GM23338 (cell line): ENCODE measurements around the gene RPL14. TPM values are rescaled to one million over a fixed set of nuclear protein-coding genes. Genes with fewer than 3 reads are reported as not detected.
A peak's percentile ranks its signal among the peaks of the same experiment; 100 is the strongest.

Experiments
- ATAC-seq: fragments of 200-7000 bp; cut with Tn5 transposase; 3 replicates; pipeline ENCODE4 v1.9.1; 2020
- DNase-seq: peaks from one replicate; pipeline ENCODE4 v3.0.0-alpha.2; 2015; ENCODE audit warnings: low spot score
- H2AFZ ChIP-seq: fragments of 200-600 bp; sonication (generic); 2 replicates; pipeline ENCODE4 v1.8.0; 2016; ENCODE audit warnings: antibody characterized with exemption, mild to moderate bottlenecking, moderate library complexity
- H3F3A ChIP-seq: fragments of 200-600 bp; sonication (generic); replicated peaks from 2 replicates; pipeline ENCODE4 v1.8.0; 2017; ENCODE audit warnings: antibody characterized with exemption, mixed run types, low read depth
- H3K27ac ChIP-seq: fragments of 200-600 bp; sonication (generic); 2 replicates; pipeline ENCODE4 v1.6.1; 2016; ENCODE audit warnings: low read depth
- H3K27me3 ChIP-seq: fragments of 200-600 bp; sonication (generic); 2 replicates; pipeline ENCODE4 v1.8.0; 2016; ENCODE audit warnings: mild to moderate bottlenecking, mixed run types, moderate library complexity; ENCODE audit not compliant: insufficient read depth
- H3K36me3 ChIP-seq: fragments of 200-600 bp; sonication (generic); 2 replicates; pipeline ENCODE4 v1.8.0; 2016; ENCODE audit warnings: mild to moderate bottlenecking; ENCODE audit not compliant: insufficient read depth
- H3K4me1 ChIP-seq: fragments of 200-600 bp; sonication (generic); 2 replicates; pipeline ENCODE4 v1.8.0; 2016; ENCODE audit warnings: mild to moderate bottlenecking, moderate library complexity; ENCODE audit not compliant: insufficient read depth
- H3K4me2 ChIP-seq: fragments of 200-600 bp; sonication (generic); 2 replicates; pipeline ENCODE4 v1.7.1; 2017; ENCODE audit warnings: mixed run types
- H3K4me3 ChIP-seq: fragments of 200-600 bp; sonication (generic); 2 replicates; pipeline ENCODE4 v1.6.1; 2016; ENCODE audit warnings: mixed run types
- H3K79me2 ChIP-seq: fragments of 200-600 bp; sonication (generic); replicated peaks from 2 replicates; pipeline ENCODE4 v1.8.0; 2017; ENCODE audit warnings: mild to moderate bottlenecking; ENCODE audit not compliant: insufficient read depth
- H3K9me2 ChIP-seq: fragments of 200-600 bp; sonication (generic); 2 replicates; pipeline ENCODE4 v1.8.0; 2017; ENCODE audit not compliant: insufficient read depth
- H4K20me1 ChIP-seq: fragments of 200-600 bp; sonication (generic); replicated peaks from 2 replicates; pipeline ENCODE4 v1.8.0; 2017; ENCODE audit warnings: mild to moderate bottlenecking; ENCODE audit not compliant: insufficient read depth
- H3K27ac Mint-ChIP-seq: 2 replicates; pipeline ENCODE4 v1.8.0; 2020; ENCODE audit warnings: inconsistent platforms, mild to moderate bottlenecking, moderate library complexity, mixed read lengths
- H3K27me3 Mint-ChIP-seq: 3 replicates; pipeline ENCODE4 v1.8.0; 2022; ENCODE audit warnings: low read depth, mild to moderate bottlenecking, moderate library complexity, mixed read lengths, inconsistent platforms; ENCODE audit not compliant: insufficient read depth, poor library complexity
- H3K36me3 Mint-ChIP-seq: 3 replicates; pipeline ENCODE4 v1.8.0; 2021; ENCODE audit warnings: low read depth, mild to moderate bottlenecking, inconsistent platforms, moderate library complexity, mixed read lengths
- H3K4me1 Mint-ChIP-seq: 3 replicates; pipeline ENCODE4 v1.8.0; 2020; ENCODE audit warnings: mild to moderate bottlenecking, inconsistent platforms, mixed read lengths
- H3K4me3 Mint-ChIP-seq: 3 replicates; pipeline ENCODE4 v1.8.0; 2021; ENCODE audit warnings: moderate library complexity, mild to moderate bottlenecking, inconsistent platforms, mixed read lengths
- H3K9me3 Mint-ChIP-seq: 3 replicates; pipeline ENCODE4 v1.8.0; 2020; ENCODE audit warnings: moderate library complexity, mild to moderate bottlenecking, inconsistent platforms, mixed read lengths
- CREB1 ChIP-seq: fragments of 250-450 bp; sonication (Bioruptor Pico); IDR thresholded peaks from 2 replicates; pipeline ENCODE4 v1.5.0; 2020; ENCODE audit warnings: low read depth, mild to moderate bottlenecking, moderate library complexity
- EZH2 ChIP-seq: fragments of 200-600 bp; sonication (generic); IDR thresholded peaks from one replicate; pipeline ENCODE4 v1.8.0; 2017; ENCODE audit warnings: antibody characterized with exemption, mild to moderate bottlenecking, low read depth; ENCODE audit not compliant: unreplicated experiment
- EZH2phosphoT487 ChIP-seq: fragments of 200-600 bp; sonication (generic); IDR thresholded peaks from one replicate; pipeline ENCODE4 v1.8.1; 2018; ENCODE audit warnings: antibody characterized with exemption; ENCODE audit not compliant: unreplicated experiment
- JUNB ChIP-seq: IDR thresholded peaks from one replicate; pipeline ENCODE4 v1.6.1; 2016; ENCODE audit warnings: antibody characterized with exemption; ENCODE audit not compliant: unreplicated experiment
- NANOG ChIP-seq: IDR thresholded peaks from 2 replicates; pipeline ENCODE4 v1.6.1; 2016; ENCODE audit warnings: antibody characterized with exemption, borderline replicate concordance
- STAT1 ChIP-seq: IDR thresholded peaks from one replicate; pipeline ENCODE4 v1.6.1; 2016; ENCODE audit warnings: antibody characterized with exemption; ENCODE audit not compliant: unreplicated experiment
- ZNF114 ChIP-seq: fragments of 250-450 bp; sonication (Bioruptor Pico); IDR thresholded peaks from 2 replicates; pipeline ENCODE4 v1.5.0; 2020; ENCODE audit warnings: mild to moderate bottlenecking, moderate library complexity
- ZNF331 ChIP-seq: fragments of 250-450 bp; sonication (Bioruptor Pico); IDR thresholded peaks from 2 replicates; pipeline ENCODE4 v1.5.0; 2020; ENCODE audit warnings: low read depth, mild to moderate bottlenecking, moderate library complexity
- polyA plus RNA-seq: library from polyadenylated mRNA; unstranded; fragments of >200 nt; fragmentation: Nextera tagmentation; extraction: Ambion mirVana; gene quantifications from 2 replicates; pipeline ENCODE4 v1.2.1, GENCODE V29; 2016
- total RNA-seq: library from RNA; depleted of rRNA; stranded (reverse); fragments of >200 nt; shearing (Covaris generic); gene quantifications from 2 replicates; pipeline ENCODE4 v1.2.3, GENCODE V29; 2014
- TF ChIP-seq, protein P1 (sequence below), 2 experiments: fragments of 200-600 bp in 1 of 2; sonication (generic) in 1 of 2; conservative IDR thresholded peaks; 2 replicates each; pipeline versions ENCODE4 v1.5.1 to v1.6.1; 2016 to 2017; ENCODE audit warnings: antibody characterized with exemption in 2 of 2, low read depth in 2 of 2, mild to moderate bottlenecking in 2 of 2, moderate library complexity in 1 of 2
- TF ChIP-seq, protein P2 (sequence below): IDR thresholded peaks from 2 replicates; pipeline ENCODE4 v1.6.1; 2016; ENCODE audit warnings: antibody characterized with exemption
- TF ChIP-seq, protein P3 (sequence below): fragments of 250-450 bp; sonication (Bioruptor Pico); IDR thresholded peaks from 2 replicates; pipeline ENCODE4 v1.5.0; 2020; ENCODE audit warnings: mild to moderate bottlenecking, moderate library complexity
- TF ChIP-seq, protein P4 (sequence below): IDR thresholded peaks from one replicate; pipeline ENCODE4 v1.6.1; 2018; ENCODE audit warnings: antibody characterized with exemption; ENCODE audit not compliant: unreplicated experiment

The RPL14 gene
- total and polyA plus RNA-seq, 2 experiments from 2014 or later, result 596 to 1,748 TPM

DNA sequence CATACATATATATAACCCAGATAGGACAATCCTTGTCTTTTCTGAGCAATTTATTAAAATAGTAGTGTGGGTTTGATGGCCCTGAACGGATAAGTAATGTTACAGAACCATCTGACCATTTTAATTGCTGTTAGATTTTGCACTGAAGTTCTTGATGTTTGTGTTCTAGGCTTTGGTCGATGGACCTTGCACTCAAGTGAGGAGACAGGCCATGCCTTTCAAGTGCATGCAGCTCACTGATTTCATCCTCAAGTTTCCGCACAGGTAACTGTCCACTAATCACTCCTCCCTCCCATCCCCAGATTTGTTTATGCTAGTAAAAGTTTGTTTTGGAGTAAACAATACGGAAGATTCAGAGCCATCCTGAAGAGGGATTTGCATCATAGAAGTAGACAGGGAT lies 1.3 kb downstream of the RPL14 start:
- Histone ChIP-seq H3K27ac (peak overlapping the region; percentile 87), H4K20me1 (peaks cover 45% of the 10 kb centered on the region), H3F3A (peaks cover 42% of the 10 kb centered on the region), H3K4me1 (peaks cover 15% of the 10 kb centered on the region), H3K4me2 (peak overlapping the region; percentile 97), H3K9me2 (no peaks in the 10 kb centered on the region), H3K36me3 (peaks cover 55% of the 10 kb centered on the region), H3K4me3 (peak overlapping the region; percentile 53), H3K79me2 (peaks cover 34% of the 10 kb centered on the region), H3K27me3 (no peaks in the 10 kb centered on the region), H2AFZ (no peak overlapping the region)
- no peak for DNase-seq
- H3K4me1 Mint-ChIP-seq, result peaks cover 17% of the 10 kb centered on the region
- ATAC-seq, result no peak
- peaks cover 6% of the 10 kb centered on the region for H3K27me3 Mint-ChIP-seq
- H3K9me3 Mint-ChIP-seq, result no peaks in the 10 kb centered on the region
- TF ChIP-seq ZNF114, result no peak
- TF ChIP-seq NANOG, result no peak
- TF ChIP-seq, protein P1, sequence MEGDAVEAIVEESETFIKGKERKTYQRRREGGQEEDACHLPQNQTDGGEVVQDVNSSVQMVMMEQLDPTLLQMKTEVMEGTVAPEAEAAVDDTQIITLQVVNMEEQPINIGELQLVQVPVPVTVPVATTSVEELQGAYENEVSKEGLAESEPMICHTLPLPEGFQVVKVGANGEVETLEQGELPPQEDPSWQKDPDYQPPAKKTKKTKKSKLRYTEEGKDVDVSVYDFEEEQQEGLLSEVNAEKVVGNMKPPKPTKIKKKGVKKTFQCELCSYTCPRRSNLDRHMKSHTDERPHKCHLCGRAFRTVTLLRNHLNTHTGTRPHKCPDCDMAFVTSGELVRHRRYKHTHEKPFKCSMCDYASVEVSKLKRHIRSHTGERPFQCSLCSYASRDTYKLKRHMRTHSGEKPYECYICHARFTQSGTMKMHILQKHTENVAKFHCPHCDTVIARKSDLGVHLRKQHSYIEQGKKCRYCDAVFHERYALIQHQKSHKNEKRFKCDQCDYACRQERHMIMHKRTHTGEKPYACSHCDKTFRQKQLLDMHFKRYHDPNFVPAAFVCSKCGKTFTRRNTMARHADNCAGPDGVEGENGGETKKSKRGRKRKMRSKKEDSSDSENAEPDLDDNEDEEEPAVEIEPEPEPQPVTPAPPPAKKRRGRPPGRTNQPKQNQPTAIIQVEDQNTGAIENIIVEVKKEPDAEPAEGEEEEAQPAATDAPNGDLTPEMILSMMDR (conservative IDR thresholded peaks at IDR 0.05; ENCODE audit: low read depth in 2 of 2), result no peak
- TF ChIP-seq EZH2, result no peak
- TF ChIP-seq JUNB, result no peak
- TF ChIP-seq, protein P2, sequence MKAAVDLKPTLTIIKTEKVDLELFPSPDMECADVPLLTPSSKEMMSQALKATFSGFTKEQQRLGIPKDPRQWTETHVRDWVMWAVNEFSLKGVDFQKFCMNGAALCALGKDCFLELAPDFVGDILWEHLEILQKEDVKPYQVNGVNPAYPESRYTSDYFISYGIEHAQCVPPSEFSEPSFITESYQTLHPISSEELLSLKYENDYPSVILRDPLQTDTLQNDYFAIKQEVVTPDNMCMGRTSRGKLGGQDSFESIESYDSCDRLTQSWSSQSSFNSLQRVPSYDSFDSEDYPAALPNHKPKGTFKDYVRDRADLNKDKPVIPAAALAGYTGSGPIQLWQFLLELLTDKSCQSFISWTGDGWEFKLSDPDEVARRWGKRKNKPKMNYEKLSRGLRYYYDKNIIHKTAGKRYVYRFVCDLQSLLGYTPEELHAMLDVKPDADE, result no peak
- TF ChIP-seq EZH2phosphoT487, result no peak
- no peak for TF ChIP-seq STAT1
- TF ChIP-seq, protein P3, sequence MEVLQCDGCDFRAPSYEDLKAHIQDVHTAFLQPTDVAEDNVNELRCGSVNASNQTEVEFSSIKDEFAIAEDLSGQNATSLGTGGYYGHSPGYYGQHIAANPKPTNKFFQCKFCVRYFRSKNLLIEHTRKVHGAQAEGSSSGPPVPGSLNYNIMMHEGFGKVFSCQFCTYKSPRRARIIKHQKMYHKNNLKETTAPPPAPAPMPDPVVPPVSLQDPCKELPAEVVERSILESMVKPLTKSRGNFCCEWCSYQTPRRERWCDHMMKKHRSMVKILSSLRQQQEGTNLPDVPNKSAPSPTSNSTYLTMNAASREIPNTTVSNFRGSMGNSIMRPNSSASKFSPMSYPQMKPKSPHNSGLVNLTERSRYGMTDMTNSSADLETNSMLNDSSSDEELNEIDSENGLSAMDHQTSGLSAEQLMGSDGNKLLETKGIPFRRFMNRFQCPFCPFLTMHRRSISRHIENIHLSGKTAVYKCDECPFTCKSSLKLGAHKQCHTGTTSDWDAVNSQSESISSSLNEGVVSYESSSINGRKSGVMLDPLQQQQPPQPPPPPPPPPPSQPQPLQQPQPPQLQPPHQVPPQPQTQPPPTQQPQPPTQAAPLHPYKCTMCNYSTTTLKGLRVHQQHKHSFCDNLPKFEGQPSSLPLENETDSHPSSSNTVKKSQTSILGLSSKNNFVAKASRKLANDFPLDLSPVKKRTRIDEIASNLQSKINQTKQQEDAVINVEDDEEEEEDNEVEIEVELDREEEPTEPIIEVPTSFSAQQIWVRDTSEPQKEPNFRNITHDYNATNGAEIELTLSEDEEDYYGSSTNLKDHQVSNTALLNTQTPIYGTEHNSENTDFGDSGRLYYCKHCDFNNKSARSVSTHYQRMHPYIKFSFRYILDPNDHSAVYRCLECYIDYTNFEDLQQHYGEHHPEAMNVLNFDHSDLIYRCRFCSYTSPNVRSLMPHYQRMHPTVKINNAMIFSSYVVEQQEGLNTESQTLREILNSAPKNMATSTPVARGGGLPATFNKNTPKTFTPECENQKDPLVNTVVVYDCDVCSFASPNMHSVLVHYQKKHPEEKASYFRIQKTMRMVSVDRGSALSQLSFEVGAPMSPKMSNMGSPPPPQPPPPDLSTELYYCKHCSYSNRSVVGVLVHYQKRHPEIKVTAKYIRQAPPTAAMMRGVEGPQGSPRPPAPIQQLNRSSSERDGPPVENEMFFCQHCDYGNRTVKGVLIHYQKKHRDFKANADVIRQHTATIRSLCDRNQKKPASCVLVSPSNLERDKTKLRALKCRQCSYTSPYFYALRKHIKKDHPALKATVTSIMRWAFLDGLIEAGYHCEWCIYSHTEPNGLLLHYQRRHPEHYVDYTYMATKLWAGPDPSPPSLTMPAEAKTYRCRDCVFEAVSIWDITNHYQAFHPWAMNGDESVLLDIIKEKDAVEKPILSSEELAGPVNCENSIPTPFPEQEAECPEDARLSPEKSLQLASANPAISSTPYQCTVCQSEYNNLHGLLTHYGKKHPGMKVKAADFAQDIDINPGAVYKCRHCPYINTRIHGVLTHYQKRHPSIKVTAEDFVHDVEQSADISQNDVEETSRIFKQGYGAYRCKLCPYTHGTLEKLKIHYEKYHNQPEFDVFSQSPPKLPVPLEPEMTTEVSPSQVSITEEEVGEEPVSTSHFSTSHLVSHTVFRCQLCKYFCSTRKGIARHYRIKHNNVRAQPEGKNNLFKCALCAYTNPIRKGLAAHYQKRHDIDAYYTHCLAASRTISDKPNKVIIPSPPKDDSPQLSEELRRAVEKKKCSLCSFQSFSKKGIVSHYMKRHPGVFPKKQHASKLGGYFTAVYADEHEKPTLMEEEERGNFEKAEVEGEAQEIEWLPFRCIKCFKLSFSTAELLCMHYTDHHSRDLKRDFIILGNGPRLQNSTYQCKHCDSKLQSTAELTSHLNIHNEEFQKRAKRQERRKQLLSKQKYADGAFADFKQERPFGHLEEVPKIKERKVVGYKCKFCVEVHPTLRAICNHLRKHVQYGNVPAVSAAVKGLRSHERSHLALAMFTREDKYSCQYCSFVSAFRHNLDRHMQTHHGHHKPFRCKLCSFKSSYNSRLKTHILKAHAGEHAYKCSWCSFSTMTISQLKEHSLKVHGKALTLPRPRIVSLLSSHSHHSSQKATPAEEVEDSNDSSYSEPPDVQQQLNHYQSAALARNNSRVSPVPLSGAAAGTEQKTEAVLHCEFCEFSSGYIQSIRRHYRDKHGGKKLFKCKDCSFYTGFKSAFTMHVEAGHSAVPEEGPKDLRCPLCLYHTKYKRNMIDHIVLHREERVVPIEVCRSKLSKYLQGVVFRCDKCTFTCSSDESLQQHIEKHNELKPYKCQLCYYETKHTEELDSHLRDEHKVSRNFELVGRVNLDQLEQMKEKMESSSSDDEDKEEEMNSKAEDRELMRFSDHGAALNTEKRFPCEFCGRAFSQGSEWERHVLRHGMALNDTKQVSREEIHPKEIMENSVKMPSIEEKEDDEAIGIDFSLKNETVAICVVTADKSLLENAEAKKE (CRISPR knock-in tag), result no peak
- TF ChIP-seq, protein P4, sequence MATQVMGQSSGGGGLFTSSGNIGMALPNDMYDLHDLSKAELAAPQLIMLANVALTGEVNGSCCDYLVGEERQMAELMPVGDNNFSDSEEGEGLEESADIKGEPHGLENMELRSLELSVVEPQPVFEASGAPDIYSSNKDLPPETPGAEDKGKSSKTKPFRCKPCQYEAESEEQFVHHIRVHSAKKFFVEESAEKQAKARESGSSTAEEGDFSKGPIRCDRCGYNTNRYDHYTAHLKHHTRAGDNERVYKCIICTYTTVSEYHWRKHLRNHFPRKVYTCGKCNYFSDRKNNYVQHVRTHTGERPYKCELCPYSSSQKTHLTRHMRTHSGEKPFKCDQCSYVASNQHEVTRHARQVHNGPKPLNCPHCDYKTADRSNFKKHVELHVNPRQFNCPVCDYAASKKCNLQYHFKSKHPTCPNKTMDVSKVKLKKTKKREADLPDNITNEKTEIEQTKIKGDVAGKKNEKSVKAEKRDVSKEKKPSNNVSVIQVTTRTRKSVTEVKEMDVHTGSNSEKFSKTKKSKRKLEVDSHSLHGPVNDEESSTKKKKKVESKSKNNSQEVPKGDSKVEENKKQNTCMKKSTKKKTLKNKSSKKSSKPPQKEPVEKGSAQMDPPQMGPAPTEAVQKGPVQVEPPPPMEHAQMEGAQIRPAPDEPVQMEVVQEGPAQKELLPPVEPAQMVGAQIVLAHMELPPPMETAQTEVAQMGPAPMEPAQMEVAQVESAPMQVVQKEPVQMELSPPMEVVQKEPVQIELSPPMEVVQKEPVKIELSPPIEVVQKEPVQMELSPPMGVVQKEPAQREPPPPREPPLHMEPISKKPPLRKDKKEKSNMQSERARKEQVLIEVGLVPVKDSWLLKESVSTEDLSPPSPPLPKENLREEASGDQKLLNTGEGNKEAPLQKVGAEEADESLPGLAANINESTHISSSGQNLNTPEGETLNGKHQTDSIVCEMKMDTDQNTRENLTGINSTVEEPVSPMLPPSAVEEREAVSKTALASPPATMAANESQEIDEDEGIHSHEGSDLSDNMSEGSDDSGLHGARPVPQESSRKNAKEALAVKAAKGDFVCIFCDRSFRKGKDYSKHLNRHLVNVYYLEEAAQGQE, result no peak
- TF ChIP-seq ZNF331 (CRISPR knock-in tag), result no peak
- no peak for TF ChIP-seq CREB1 (CRISPR knock-in tag)
- peaks cover 66% of the 10 kb centered on the region for H3K36me3 Mint-ChIP-seq
- H3K4me3 Mint-ChIP-seq, result peak overlapping the region; percentile 93
- H3K27ac Mint-ChIP-seq, result peak overlapping the region; percentile 95
